Measurements from ENCODE around the gene GPR179. TPM values are rescaled to one million over a fixed set of nuclear protein-coding genes. Genes with fewer than 3 reads are reported as not detected.
"Not testable (repeated sequence)": the region's sequence is repeated elsewhere in the genome, so short reads cannot be mapped to it uniquely, and the experiment has no call there.

The GPR179 gene
- polyA plus RNA-seq, 4 donors: 0.18 to 0.28 TPM; not detected in 2

- H3K27ac ChIP-seq (ENCODE audit: low read depth in 1 of 3, low read length in 2 of 3): no peak overlapping the region
- FAIRE-seq: no peak
- peaks cover 0 to 16% (median 0%) of the 10 kb centered on the region in 3 donors for H3K4me1 ChIP-seq (ENCODE audit: control insufficient read depth in 3 of 3, insufficient read depth in 2 of 3, low read depth in 1 of 3, low read length in 2 of 3)
- H3K36me3 ChIP-seq (ENCODE audit: control insufficient read depth in 3 of 3, insufficient read depth in 2 of 3, low read depth in 1 of 3, low read length in 3 of 3): peaks cover 1 to 40% (median 2%) of the 10 kb centered on the region in 3 donors
- H3K4me3 ChIP-seq (ENCODE audit: low read depth in 1 of 3, low read length in 3 of 3): no peak overlapping the region
- 89 to 91% (median 91%) methylated on average over 10 of the region's 10 CpGs for WGBS, 3 donors
- no peaks in the 10 kb centered on the region for H3K27me3 ChIP-seq (ENCODE audit: control insufficient read depth in 3 of 3, insufficient read depth in 3 of 3, low read length in 3 of 3)
- no peaks in the 10 kb centered on the region for H3K9me3 ChIP-seq (ENCODE audit: control insufficient read depth in 2 of 2, insufficient read depth in 1 of 2, low read depth in 1 of 2, low read length in 1 of 2)
- DNase-seq: no peak
Observed at GRCh38 chr17:38320482-38320881, 23.3 kb downstream of the GPR179 start.

GRCh38 chr17:38317081-38317480, 26.7 kb downstream of the GPR179 start:
- 77 to 87% (median 82%) methylated on average over 3 of the region's 3 CpGs for WGBS, 3 donors
- no peak for FAIRE-seq
- DNase-seq: no peak

GRCh38 chr17:38315497-38315896, 28.3 kb downstream of the GPR179 start:
- no peak for FAIRE-seq
- H3K36me3 ChIP-seq (ENCODE audit: control insufficient read depth in 3 of 3, insufficient read depth in 2 of 3, low read depth in 1 of 3, low read length in 3 of 3): peaks cover 0 to 30% (median 2%) of the 10 kb centered on the region in 3 donors
- WGBS, 3 donors: 65 to 76% (median 67%) methylated on average over 3 of the region's 3 CpGs

More at GRCh38 chr17:38317081-38317480, 26.7 kb downstream of the GPR179 start:
- H3K4me3 ChIP-seq (ENCODE audit: low read depth in 1 of 3, low read length in 3 of 3): no peak overlapping the region
- H3K4me1 ChIP-seq (ENCODE audit: control insufficient read depth in 3 of 3, insufficient read depth in 2 of 3, low read depth in 1 of 3, low read length in 2 of 3): no peaks in the 10 kb centered on the region
- peaks cover 1 to 33% (median 2%) of the 10 kb centered on the region in 3 donors for H3K36me3 ChIP-seq (ENCODE audit: control insufficient read depth in 3 of 3, insufficient read depth in 2 of 3, low read depth in 1 of 3, low read length in 3 of 3)
- H3K9me3 ChIP-seq (ENCODE audit: control insufficient read depth in 2 of 2, insufficient read depth in 1 of 2, low read depth in 1 of 2, low read length in 1 of 2): no peaks in the 10 kb centered on the region
- no peaks in the 10 kb centered on the region for H3K27me3 ChIP-seq (ENCODE audit: control insufficient read depth in 3 of 3, insufficient read depth in 3 of 3, low read length in 3 of 3)
- no peak overlapping the region for H3K27ac ChIP-seq (ENCODE audit: low read depth in 1 of 3, low read length in 2 of 3)

GRCh38 chr17:38296834-38297517, 46.8 kb downstream of the GPR179 start, which contains the start of gene MRPL45:
MRPL45 (plus strand) TSS chr17:38297168; CDS start chr17:38297184, 16 bp downstream.
- not testable (repeated sequence) for H3K9me3 ChIP-seq (ENCODE audit: control insufficient read depth in 2 of 2, insufficient read depth in 1 of 2, low read depth in 1 of 2, low read length in 1 of 2); H3K4me1 ChIP-seq (ENCODE audit: control insufficient read depth in 3 of 3, insufficient read depth in 2 of 3, low read depth in 1 of 3, low read length in 2 of 3); FAIRE-seq; H3K27me3 ChIP-seq (ENCODE audit: control insufficient read depth in 3 of 3, insufficient read depth in 3 of 3, low read length in 3 of 3); H3K36me3 ChIP-seq (ENCODE audit: control insufficient read depth in 3 of 3, insufficient read depth in 2 of 3, low read depth in 1 of 3, low read length in 3 of 3)
- peak; percentile 97 to 98 for DNase-seq
- 0 to 1% (median 1%) methylated on average over 45 to 48 of the region's 48 CpGs for WGBS, 3 donors
- peak within 1 kb of the TSS; percentile 41 to 59 (median 54) for H3K4me3 ChIP-seq (ENCODE audit: low read depth in 1 of 3, low read length in 3 of 3)
- peak within 1 kb of the TSS; percentile 55 to 85 (median 57) for H3K27ac ChIP-seq (ENCODE audit: low read depth in 1 of 3, low read length in 2 of 3)

More at GRCh38 chr17:38315497-38315896, 28.3 kb downstream of the GPR179 start:
- Histone ChIP-seq H3K27ac (ENCODE audit: low read depth in 1 of 3, low read length in 2 of 3) (no peak overlapping the region), H3K4me3 (ENCODE audit: low read depth in 1 of 3, low read length in 3 of 3) (no peak overlapping the region), H3K4me1 (ENCODE audit: control insufficient read depth in 3 of 3, insufficient read depth in 2 of 3, low read depth in 1 of 3, low read length in 2 of 3) (no peaks in the 10 kb centered on the region), H3K9me3 (ENCODE audit: control insufficient read depth in 2 of 2, insufficient read depth in 1 of 2, low read depth in 1 of 2, low read length in 1 of 2) (no peaks in the 10 kb centered on the region), H3K27me3 (ENCODE audit: control insufficient read depth in 3 of 3, insufficient read depth in 3 of 3, low read length in 3 of 3) (no peaks in the 10 kb centered on the region)
- no peak for DNase-seq

GRCh38 chr17:38295602-38296365, 48.0 kb downstream of the GPR179 start:
- FAIRE-seq; H3K27me3 ChIP-seq (ENCODE audit: control insufficient read depth in 3 of 3, insufficient read depth in 3 of 3, low read length in 3 of 3); DNase-seq; H3K4me1 ChIP-seq (ENCODE audit: control insufficient read depth in 3 of 3, insufficient read depth in 2 of 3, low read depth in 1 of 3, low read length in 2 of 3); H3K36me3 ChIP-seq (ENCODE audit: control insufficient read depth in 3 of 3, insufficient read depth in 2 of 3, low read depth in 1 of 3, low read length in 3 of 3); H3K9me3 ChIP-seq (ENCODE audit: control insufficient read depth in 2 of 2, insufficient read depth in 1 of 2, low read depth in 1 of 2, low read length in 1 of 2); H3K4me3 ChIP-seq (ENCODE audit: low read depth in 1 of 3, low read length in 3 of 3): not testable (repeated sequence)
- WGBS, 3 donors: 68 to 75% (median 72%) methylated on average over 19 to 21 of the region's 21 CpGs
- H3K27ac ChIP-seq (ENCODE audit: low read depth in 1 of 3, low read length in 2 of 3): peak overlapping the region in 1 of 3 donors; percentile 3

- not testable (repeated sequence) for DNase-seq; H3K9me3 ChIP-seq (ENCODE audit: control insufficient read depth in 2 of 2, insufficient read depth in 1 of 2, low read depth in 1 of 2, low read length in 1 of 2); H3K27ac ChIP-seq (ENCODE audit: low read depth in 1 of 3, low read length in 2 of 3); H3K4me1 ChIP-seq (ENCODE audit: control insufficient read depth in 3 of 3, insufficient read depth in 2 of 3, low read depth in 1 of 3, low read length in 2 of 3); H3K36me3 ChIP-seq (ENCODE audit: control insufficient read depth in 3 of 3, insufficient read depth in 2 of 3, low read depth in 1 of 3, low read length in 3 of 3); H3K27me3 ChIP-seq (ENCODE audit: control insufficient read depth in 3 of 3, insufficient read depth in 3 of 3, low read length in 3 of 3); FAIRE-seq; H3K4me3 ChIP-seq (ENCODE audit: low read depth in 1 of 3, low read length in 3 of 3)
- WGBS, 3 donors: 91 to 100% (median 94%) methylated on average over 1 of the region's 1 CpG
Observed at GRCh38 chr17:38289760-38290159, 54.0 kb downstream of the GPR179 start.

GRCh38 chr17:38288217-38288827, 55.4 kb downstream of the GPR179 start:
- peak; percentile 5 to 10 for DNase-seq
- FAIRE-seq; H3K36me3 ChIP-seq (ENCODE audit: control insufficient read depth in 3 of 3, insufficient read depth in 2 of 3, low read depth in 1 of 3, low read length in 3 of 3); H3K27ac ChIP-seq (ENCODE audit: low read depth in 1 of 3, low read length in 2 of 3); H3K4me1 ChIP-seq (ENCODE audit: control insufficient read depth in 3 of 3, insufficient read depth in 2 of 3, low read depth in 1 of 3, low read length in 2 of 3); H3K27me3 ChIP-seq (ENCODE audit: control insufficient read depth in 3 of 3, insufficient read depth in 3 of 3, low read length in 3 of 3); H3K4me3 ChIP-seq (ENCODE audit: low read depth in 1 of 3, low read length in 3 of 3); H3K9me3 ChIP-seq (ENCODE audit: control insufficient read depth in 2 of 2, insufficient read depth in 1 of 2, low read depth in 1 of 2, low read length in 1 of 2): not testable (repeated sequence)
- WGBS, 3 donors: 55 to 68% (median 67%) methylated on average over 8 to 12 of the region's 12 CpGs

- H3K27ac ChIP-seq (ENCODE audit: low read depth in 1 of 3, low read length in 2 of 3): peak overlapping the region in 2 of 3 donors; percentile 7 to 61
- H3K4me3 ChIP-seq (ENCODE audit: low read depth in 1 of 3, low read length in 3 of 3); H3K27me3 ChIP-seq (ENCODE audit: control insufficient read depth in 3 of 3, insufficient read depth in 3 of 3, low read length in 3 of 3); FAIRE-seq; H3K36me3 ChIP-seq (ENCODE audit: control insufficient read depth in 3 of 3, insufficient read depth in 2 of 3, low read depth in 1 of 3, low read length in 3 of 3); H3K4me1 ChIP-seq (ENCODE audit: control insufficient read depth in 3 of 3, insufficient read depth in 2 of 3, low read depth in 1 of 3, low read length in 2 of 3); H3K9me3 ChIP-seq (ENCODE audit: control insufficient read depth in 2 of 2, insufficient read depth in 1 of 2, low read depth in 1 of 2, low read length in 1 of 2): not testable (repeated sequence)
- peak; percentile 14 to 50 for DNase-seq
- WGBS, 3 donors: 12 to 26% (median 17%) methylated on average over 8 of the region's 11 CpGs
Observed at GRCh38 chr17:38286501-38287091, 57.2 kb downstream of the GPR179 start.

Data from small intestine (tissue), 7 donors.